Astrocyte (in vitro differentiated cells and primary cell): ENCODE data around the gene HNRNPUL2. TPM values are rescaled to one million over a fixed set of nuclear protein-coding genes. Genes with fewer than 3 reads are reported as not detected.
A peak's percentile ranks its signal among the peaks of the same experiment; 100 is the strongest.

ENCODE experiments used
- DNase-seq: peaks from one replicate; pipeline ENCODE4 v3.0.0-alpha.2; 2010; ENCODE audit warnings: low read depth
- FAIRE-seq: peaks from 2 replicates; lab custom pipeline; 2011; peaks lifted over from hg19 to GRCh38; lab: Jason Lieb, UNC
- H2AFZ ChIP-seq: 2 replicates; pipeline ENCODE4 v1.6.0; 2012; ENCODE audit warnings: low read depth, low read length, inconsistent platforms
- H3K27ac ChIP-seq: 2 replicates; pipeline ENCODE4 v1.5.1; 2011; ENCODE audit warnings: low read depth, low read length, inconsistent platforms
- H3K27me3 ChIP-seq: 2 replicates; pipeline ENCODE4 v1.6.0; 2011; ENCODE audit warnings: low read length, inconsistent platforms; ENCODE audit not compliant: insufficient read depth
- H3K36me3 ChIP-seq: 2 replicates; pipeline ENCODE4 v1.5.1; 2011; ENCODE audit warnings: low read length, inconsistent platforms; ENCODE audit not compliant: insufficient read depth
- H3K4me1 ChIP-seq: 2 replicates; pipeline ENCODE4 v1.5.1; 2011; ENCODE audit warnings: low read length, inconsistent platforms; ENCODE audit not compliant: insufficient read depth
- H3K4me2 ChIP-seq: 2 replicates; pipeline ENCODE4 v1.6.0; 2012; ENCODE audit warnings: low read length, inconsistent platforms
- H3K4me3 ChIP-seq: 2 replicates; pipeline ENCODE4 v1.5.1; 2011; ENCODE audit warnings: low read depth, mild to moderate bottlenecking, low read length, inconsistent platforms; ENCODE audit not compliant: insufficient read depth
- H3K79me2 ChIP-seq: 2 replicates; pipeline ENCODE4 v1.6.0; 2012; ENCODE audit warnings: mild to moderate bottlenecking, low read length, inconsistent platforms; ENCODE audit not compliant: insufficient read depth
- H3K9ac ChIP-seq: 2 replicates; pipeline ENCODE4 v1.6.0; 2012; ENCODE audit warnings: mild to moderate bottlenecking, low read length, inconsistent platforms
- H3K9me3 ChIP-seq: 2 replicates; pipeline ENCODE4 v1.5.1; 2012; ENCODE audit warnings: low read depth, mild to moderate bottlenecking, low read length, inconsistent platforms; ENCODE audit not compliant: insufficient read depth
- H4K20me1 ChIP-seq: 2 replicates; pipeline ENCODE4 v1.6.0; 2012; ENCODE audit warnings: low read length, inconsistent platforms; ENCODE audit not compliant: insufficient read depth
- H3K27ac Mint-ChIP-seq: one replicate; pipeline ENCODE4 v1.8.0; 2021; ENCODE audit warnings: mild to moderate bottlenecking, mixed read lengths; ENCODE audit not compliant: unreplicated experiment
- H3K27me3 Mint-ChIP-seq: one replicate; pipeline ENCODE4 v1.8.0; 2021; ENCODE audit warnings: low read depth, mixed read lengths; ENCODE audit not compliant: unreplicated experiment
- H3K36me3 Mint-ChIP-seq: one replicate; pipeline ENCODE4 v1.8.0; 2021; ENCODE audit warnings: low read depth, mixed read lengths; ENCODE audit not compliant: unreplicated experiment
- H3K4me1 Mint-ChIP-seq: one replicate; pipeline ENCODE4 v1.8.0; 2021; ENCODE audit warnings: low read depth, mixed read lengths; ENCODE audit not compliant: unreplicated experiment
- H3K4me3 Mint-ChIP-seq: one replicate; pipeline ENCODE4 v1.8.0; 2021; ENCODE audit warnings: mild to moderate bottlenecking, moderate library complexity, mixed read lengths; ENCODE audit not compliant: unreplicated experiment
- H3K9me3 Mint-ChIP-seq: one replicate; pipeline ENCODE4 v1.8.0; 2021; ENCODE audit warnings: mild to moderate bottlenecking, mixed read lengths; ENCODE audit not compliant: unreplicated experiment
- CTCF ChIP-seq: IDR thresholded peaks from 2 replicates; pipeline ENCODE4 v1.5.1; 2011; ENCODE audit warnings: low read depth, mild to moderate bottlenecking, inconsistent platforms, low read length, moderate library complexity; ENCODE audit not compliant: insufficient read depth
- EZH2 ChIP-seq: IDR thresholded peaks from 2 replicates; pipeline ENCODE4 v1.6.1; 2012; ENCODE audit warnings: mild to moderate bottlenecking, low read length, inconsistent platforms; ENCODE audit not compliant: insufficient read depth
- total RNA-seq: library from RNA; stranded (reverse); gene quantifications from 2 replicates; pipeline ENCODE4 v1.2.1, GENCODE V29; 2021

The HNRNPUL2 gene
- total RNA-seq, 1 donor from 2014 or later, result 40.0 TPM

- H4K20me1 ChIP-seq, result peaks cover 59% of the 10 kb centered on the region
- H3K36me3 ChIP-seq, result peaks cover 25% of the 10 kb centered on the region
- H3K27me3 Mint-ChIP-seq, result no peaks in the 10 kb centered on the region
- peaks cover 11% of the 10 kb centered on the region for H3K4me1 ChIP-seq
- no peaks in the 10 kb centered on the region for H3K9me3 Mint-ChIP-seq
- H3K27ac ChIP-seq, result peak overlapping the region; percentile 95
- H3K79me2 ChIP-seq, result peaks cover 84% of the 10 kb centered on the region
- no peaks in the 10 kb centered on the region for H3K27me3 ChIP-seq
- FAIRE-seq, result no peak
- peaks cover 19% of the 10 kb centered on the region for H3K36me3 Mint-ChIP-seq
- peak overlapping the region; percentile 54 for H3K27ac Mint-ChIP-seq
- no peaks in the 10 kb centered on the region for H3K9me3 ChIP-seq
- no peak for DNase-seq
- peak overlapping the region; percentile 98 for H3K4me2 ChIP-seq
- TF ChIP-seq EZH2, result no peak
- no peak for TF ChIP-seq CTCF
- peak overlapping the region; percentile 93 for H3K4me3 Mint-ChIP-seq
- H3K4me3 ChIP-seq, result peak overlapping the region; percentile 90
- H3K9ac ChIP-seq, result peak overlapping the region; percentile 93
- H3K4me1 Mint-ChIP-seq, result peaks cover 25% of the 10 kb centered on the region
- peak overlapping the region; percentile 55 for H2AFZ ChIP-seq
These were observed 922 bp downstream of the HNRNPUL2 start for GRCh38 chr11:62726156-62726914.

- peak overlapping the region; percentile 54 for H3K27ac Mint-ChIP-seq
- Histone ChIP-seq H4K20me1 (peaks cover 59% of the 10 kb centered on the region), H3K27ac (peak overlapping the region; percentile 95), H3K79me2 (peaks cover 85% of the 10 kb centered on the region), H3K36me3 (peaks cover 32% of the 10 kb centered on the region), H2AFZ (no peak overlapping the region), H3K4me2 (peak overlapping the region; percentile 98), H3K4me1 (peaks cover 11% of the 10 kb centered on the region), H3K4me3 (peak overlapping the region; percentile 90), H3K9me3 (no peaks in the 10 kb centered on the region), H3K27me3 (no peaks in the 10 kb centered on the region), H3K9ac (peak overlapping the region; percentile 93)
- peak overlapping the region; percentile 93 for H3K4me3 Mint-ChIP-seq
- H3K36me3 Mint-ChIP-seq, result peaks cover 24% of the 10 kb centered on the region
- no peaks in the 10 kb centered on the region for H3K27me3 Mint-ChIP-seq
- no peak for TF ChIP-seq EZH2
- no peak for TF ChIP-seq CTCF
- FAIRE-seq, result no peak
- H3K9me3 Mint-ChIP-seq, result no peaks in the 10 kb centered on the region
- peaks cover 25% of the 10 kb centered on the region for H3K4me1 Mint-ChIP-seq
- DNase-seq, result no peak
These were observed 1.6 kb downstream of the HNRNPUL2 start for GRCh38 chr11:62725646-62726045.

GRCh38 chr11:62724171-62724570 lies 3.1 kb downstream of the HNRNPUL2 start:
- Mint-ChIP-seq H3K36me3 (peaks cover 28% of the 10 kb centered on the region), H3K9me3 (no peaks in the 10 kb centered on the region), H3K4me3 (peak overlapping the region; percentile 93), H3K27ac (peak overlapping the region; percentile 54), H3K27me3 (no peaks in the 10 kb centered on the region), H3K4me1 (peaks cover 21% of the 10 kb centered on the region)
- peak overlapping the region; percentile 93 for H3K9ac ChIP-seq
- H3K79me2 ChIP-seq, result peaks cover 81% of the 10 kb centered on the region
- peak overlapping the region; percentile 90 for H3K4me3 ChIP-seq
- H3K4me1 ChIP-seq, result peaks cover 11% of the 10 kb centered on the region
- H3K4me2 ChIP-seq, result peak overlapping the region; percentile 98
- H3K9me3 ChIP-seq, result no peaks in the 10 kb centered on the region
- no peak for TF ChIP-seq EZH2
- TF ChIP-seq CTCF, result no peak
- DNase-seq (no peak), FAIRE-seq (no peak)
- no peak overlapping the region for H3K27ac ChIP-seq
- peaks cover 68% of the 10 kb centered on the region for H4K20me1 ChIP-seq
- no peak overlapping the region for H2AFZ ChIP-seq
- no peaks in the 10 kb centered on the region for H3K27me3 ChIP-seq
- H3K36me3 ChIP-seq, result peaks cover 44% of the 10 kb centered on the region
